ENCODE results near the gene FKBP1A.
"Not testable (repeated sequence)": the region's sequence is repeated elsewhere in the genome, so short reads cannot be mapped to it uniquely, and the experiment has no call there.

Gene FKBP1A

DNA sequence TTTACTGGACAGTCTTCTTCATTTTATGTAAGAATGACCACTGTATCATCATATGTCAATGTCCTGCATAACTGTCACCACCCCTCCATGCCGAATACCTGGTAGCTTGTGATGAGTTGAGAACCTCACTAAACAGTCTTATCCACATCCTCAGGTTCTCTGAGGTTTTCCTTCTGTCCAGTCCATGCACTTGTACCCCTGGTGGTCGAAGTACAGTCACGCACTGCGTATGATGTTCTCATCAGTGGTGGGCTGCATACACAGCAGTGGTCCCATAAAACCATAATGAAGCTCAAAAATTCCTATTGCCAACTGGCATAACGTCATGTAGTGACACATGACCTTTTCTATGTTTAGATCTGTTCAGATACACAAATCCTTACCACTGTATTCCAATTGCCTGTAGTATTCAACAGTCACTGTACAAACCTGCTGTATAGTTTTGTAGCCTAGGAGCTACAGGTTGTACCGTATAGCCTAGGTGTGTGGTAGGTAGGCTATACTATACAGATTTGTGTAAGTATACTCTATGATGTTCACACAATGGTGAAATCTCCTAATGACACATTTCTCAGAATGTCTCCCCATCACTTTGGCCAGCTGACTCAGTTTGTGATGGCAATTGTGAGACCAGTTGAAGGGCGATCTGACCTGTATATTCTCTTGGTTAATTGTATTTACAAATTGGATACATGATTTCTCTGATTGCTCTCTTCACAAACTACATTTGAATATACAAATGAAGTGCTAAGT, 32.6 kb downstream of the FKBP1A start:
- DNase-seq: no peak

DNA sequence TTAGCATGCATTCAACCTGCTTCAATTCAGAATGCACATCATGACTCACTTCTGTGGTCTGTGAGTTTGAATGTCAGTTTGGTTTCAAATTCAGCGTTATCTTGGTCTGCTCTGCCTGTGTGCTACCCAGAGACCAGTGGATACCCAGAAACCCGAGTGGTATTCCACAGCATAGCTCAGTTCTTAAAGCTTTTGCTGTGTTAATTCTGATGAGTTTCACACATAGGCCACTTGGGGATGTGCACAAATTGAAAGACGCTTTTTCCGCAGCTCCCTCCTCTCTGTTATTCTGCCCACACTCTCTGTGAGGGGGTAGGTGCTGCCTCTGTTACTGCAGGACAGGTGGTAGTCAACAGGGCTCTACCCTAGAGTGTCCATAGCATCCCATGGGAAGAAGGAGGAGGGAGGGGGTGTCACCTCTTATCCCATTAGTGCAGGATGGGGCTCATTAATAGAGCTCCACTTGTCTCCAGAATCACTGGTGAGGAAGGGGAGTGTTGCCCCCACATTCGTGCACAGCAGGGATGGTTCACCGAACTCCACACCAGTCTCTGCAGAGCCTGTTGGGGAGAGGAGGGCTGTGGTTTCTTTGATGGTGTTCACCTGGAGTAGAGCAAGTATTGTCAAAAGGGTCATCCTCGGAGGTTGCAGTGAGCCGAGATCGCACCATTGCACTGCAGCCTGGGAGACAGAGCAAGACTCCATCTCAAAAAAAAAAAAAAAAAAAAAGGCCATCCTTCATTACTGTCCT, 34.8 kb downstream of the FKBP1A start:
- DNase-seq: no peak

DNA sequence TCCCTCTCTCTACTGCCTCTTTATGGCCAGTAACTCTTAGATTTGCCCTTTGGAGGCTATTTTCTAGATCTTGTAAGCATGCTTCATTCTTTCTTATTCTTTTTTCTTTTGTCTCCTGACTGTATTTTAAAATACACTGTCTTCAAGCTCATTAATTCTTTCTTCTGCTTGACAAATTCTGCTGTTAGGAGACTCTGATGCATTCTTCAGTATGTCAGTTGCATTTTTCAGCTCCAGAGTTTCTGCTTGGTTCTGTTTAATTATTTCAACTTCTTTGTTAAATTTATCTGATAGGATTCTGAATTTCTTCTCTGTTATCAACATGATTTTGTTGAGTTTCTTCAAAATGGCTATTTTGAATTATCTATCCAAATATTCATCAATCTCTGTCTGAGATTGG, 38.9 kb downstream of the FKBP1A start:
- no peak for DNase-seq

DNA sequence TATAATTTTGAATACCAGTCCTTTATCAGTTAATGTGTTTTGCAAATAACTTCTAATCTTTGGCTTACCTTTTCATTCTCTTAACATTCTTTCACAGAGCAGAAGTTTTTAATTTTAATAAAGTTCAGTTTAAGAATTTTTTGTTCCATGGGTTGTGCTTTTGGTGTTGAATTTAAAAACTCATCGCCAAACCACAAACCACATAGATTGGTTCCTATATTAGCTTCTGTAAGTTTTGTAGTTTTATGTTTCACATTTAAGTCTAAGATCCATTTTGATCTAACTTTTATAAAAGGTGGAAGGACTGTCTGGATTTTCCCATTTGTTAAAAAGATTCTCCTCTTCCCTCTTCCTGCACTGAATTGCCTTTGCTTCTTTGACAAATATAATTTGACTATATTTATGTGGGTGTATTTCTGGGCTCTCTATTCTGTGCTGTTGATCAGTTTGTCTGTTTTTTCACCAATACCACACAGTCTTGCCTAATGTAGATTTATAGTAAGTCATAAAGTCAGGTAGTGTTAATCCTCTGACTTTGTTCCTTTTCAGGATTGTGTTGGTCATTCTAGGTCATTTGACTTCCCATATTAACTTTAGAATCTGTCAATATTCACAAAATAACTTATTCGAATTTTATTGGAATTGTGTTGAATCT, 46.4 kb downstream of the FKBP1A start:
- no peak for DNase-seq

DNA sequence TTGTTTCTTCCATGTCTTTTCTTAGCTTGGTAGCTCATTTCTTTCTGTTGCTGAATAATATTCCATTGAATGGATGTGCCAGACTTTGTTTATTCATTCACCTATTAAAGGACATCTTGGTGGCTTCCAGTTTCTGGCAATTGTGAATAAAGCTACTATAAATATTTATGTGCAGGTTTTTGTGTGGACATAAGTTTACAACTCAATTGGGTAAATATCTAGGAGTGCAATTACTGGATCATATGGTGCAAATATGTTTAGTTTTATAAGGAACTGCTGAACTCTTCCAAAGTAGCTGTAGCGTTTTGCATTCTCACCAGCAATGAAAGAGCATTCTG, 47.1 kb downstream of the FKBP1A start:
- no peak for DNase-seq

DNA sequence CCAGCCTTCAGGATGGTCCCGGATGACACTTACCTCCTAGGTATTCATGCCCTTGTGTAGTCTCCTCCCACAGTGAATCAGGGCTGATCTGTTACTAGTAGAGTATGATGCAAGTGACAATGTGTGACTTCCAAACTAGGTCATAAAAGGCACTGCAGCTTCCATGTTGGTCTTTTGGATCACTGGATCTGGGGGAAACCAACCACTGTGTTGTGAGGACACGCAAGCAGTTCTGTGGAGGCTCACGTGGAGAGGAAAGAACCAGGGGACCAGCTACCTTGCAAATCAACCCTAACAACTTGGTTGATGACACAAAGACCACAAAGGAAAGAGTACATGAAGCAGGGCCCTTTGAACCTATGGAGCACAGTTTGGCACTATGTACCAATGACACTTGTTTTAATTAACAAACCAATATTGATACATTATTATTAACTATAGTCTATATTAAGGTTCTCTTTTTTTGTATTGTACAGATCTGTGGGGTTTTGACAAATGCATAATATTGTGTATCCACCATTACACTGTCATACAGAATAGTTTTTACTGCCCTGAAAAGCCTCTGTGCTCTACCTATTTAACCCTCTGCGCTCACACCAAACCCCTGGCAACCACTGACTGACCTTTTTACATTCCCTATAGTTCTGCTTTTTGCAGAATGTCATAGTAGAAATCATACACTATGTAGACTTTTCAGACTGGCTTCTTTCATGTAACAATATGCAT, 47.7 kb downstream of the FKBP1A start:
- no peak for DNase-seq

DNA sequence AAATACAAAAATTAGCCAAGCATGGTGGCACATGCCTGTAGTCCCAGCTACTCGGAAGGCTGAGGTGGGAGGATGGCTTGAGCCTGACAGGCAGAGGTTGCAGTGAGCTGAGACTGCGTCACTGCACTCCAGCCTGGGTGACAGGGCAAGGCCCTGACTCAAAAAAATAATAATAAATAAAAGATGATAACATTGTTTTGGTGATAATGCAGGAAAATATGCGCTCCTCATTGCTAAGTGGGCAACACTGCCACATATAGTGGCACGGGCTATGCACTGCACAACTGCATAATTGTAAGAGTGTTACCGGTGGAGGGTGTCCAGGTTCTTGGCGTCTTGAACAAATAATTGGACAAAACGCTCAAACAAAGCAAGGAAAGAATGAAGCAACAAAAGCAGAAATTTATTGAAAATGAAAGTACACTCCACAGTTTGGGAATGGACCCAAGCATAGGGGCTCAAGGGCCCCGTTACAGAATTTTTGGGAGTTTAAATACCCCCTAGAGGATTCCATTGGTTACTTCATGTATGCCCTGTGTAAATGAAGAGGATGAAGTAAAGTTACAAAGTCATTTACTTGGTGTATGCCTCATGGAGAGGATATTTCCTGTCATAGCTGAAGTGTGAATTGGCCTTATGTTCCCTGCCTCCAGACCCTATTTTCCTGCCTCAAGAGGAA, 49.3 kb downstream of the FKBP1A start:
- DNase-seq: not testable (repeated sequence)

DNA sequence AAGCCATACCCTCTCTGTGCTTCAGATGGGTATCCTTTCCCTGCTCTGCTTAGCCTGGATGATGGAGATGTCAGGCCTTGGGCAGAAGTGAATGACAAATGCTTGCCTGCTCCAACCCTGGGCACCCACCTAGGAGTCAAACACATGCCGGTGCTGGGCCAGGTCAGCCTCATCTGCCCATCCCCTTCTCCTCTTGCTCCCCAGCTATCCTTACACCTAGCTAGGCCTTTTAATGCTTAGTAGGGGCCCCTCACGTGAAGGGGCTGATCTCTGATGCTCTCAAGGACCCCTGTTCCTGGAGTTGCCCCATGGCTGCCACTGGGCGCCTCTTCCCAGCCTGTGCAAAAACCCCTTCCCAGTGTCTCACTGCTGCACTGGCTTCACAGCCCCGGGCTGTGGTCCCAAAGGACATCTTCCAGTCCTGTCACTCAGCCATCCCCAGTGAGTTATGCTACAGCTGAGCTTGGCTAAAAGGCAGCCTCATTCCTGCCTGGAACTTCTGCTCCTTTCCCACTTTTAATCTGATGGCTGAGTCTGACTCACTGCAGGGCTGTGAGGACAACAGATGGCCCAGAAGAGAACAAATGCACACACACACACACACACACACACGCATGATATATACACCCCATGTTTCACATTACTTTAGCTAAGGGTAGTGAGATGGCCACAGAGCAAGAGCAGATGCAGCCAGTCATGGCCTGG, 51.1 kb downstream of the FKBP1A start:
- no peak for DNase-seq

DNA sequence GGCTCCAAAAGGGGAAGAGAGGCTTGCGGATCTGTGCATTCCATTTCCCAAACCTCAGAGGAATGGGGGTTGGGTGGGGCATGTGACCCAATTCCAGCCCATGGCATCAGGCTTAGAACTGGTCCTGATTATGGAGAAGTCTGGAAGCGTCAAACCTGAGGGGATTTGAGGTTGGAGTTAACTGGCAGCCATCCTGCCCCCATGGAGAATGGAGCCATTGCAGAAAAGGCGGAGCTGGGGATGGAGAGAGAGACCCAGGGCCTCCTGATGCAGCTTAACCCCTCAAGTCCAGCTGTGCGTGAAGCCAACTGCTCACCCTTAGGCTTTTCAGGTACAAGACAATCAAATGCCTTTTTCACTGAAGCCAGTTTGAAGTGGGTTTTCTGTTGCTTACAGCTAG, 54.1 kb downstream of the FKBP1A start:
- no peak for DNase-seq

DNA sequence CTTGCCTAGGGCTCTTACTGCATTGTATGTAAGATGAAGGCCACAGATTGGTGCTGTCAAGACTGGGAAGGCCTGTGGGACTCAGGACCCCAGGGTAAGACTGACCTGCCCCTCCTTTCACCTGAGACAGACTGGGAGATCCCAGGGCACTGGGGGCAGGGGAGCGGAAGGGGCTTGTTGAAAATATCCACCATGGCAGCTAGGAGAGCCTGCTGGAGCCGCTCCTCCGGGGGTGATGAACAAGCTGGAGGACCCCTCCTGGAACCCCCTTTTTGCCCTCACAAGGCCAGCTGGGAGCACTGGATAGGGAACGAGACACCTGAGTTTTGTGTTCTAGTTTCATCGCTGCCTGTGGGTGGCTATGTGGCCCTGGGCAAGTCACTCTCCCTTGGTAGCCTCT, 54.8 kb downstream of the FKBP1A start:
- no peak for DNase-seq

DNA sequence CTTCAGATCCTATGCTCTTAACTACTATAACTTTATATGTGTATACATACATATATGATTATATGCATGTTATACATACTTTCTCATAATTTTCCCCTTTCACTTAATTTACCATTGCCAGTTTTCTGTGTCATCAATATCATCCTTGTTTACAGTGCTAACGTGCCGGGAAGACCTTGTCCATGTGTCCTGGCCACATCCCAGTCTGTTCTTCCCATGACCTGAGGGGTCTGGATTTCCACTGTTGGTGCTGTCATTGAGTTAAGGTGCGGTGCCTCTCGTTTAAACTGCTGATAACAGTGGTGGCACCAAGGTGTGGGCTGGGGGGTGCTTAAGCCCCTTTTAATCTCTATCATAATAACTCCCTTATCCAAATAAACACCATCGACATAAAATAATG, 55.4 kb downstream of the FKBP1A start:
- no peak for DNase-seq

DNA sequence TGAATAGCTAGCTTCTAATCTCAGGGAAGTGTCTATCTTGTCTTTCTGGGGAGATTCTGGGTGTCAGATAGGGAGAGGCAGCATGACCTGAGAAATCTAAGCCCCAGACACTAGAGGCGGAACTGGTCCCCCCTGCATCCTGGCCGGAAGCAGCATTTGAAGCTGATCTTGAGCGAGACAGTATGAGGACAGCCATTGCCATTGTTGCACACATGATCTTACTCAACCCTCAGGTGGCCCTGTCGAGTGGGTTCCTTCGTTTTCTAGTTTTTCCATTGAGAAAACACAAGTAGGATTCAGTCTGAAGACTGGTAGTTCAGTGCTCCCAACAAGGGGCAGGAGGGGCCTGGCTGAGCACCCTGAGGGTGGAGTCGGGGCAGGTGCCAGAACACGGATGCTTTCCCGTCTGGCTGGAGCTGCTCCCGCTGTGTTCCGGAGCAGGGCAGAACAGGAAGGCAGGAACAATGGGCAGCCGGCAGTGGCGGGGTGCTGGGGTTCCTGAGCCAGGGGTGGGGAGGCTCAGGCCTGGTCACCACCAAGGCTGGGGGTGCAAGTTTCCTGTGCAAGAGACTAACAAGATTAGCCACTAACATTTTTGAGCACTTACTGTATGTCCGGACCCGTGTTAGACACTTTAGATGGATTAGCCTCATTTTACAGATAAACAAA, 56.0 kb downstream of the FKBP1A start:
- DNase-seq: peak; percentile 46

DNA sequence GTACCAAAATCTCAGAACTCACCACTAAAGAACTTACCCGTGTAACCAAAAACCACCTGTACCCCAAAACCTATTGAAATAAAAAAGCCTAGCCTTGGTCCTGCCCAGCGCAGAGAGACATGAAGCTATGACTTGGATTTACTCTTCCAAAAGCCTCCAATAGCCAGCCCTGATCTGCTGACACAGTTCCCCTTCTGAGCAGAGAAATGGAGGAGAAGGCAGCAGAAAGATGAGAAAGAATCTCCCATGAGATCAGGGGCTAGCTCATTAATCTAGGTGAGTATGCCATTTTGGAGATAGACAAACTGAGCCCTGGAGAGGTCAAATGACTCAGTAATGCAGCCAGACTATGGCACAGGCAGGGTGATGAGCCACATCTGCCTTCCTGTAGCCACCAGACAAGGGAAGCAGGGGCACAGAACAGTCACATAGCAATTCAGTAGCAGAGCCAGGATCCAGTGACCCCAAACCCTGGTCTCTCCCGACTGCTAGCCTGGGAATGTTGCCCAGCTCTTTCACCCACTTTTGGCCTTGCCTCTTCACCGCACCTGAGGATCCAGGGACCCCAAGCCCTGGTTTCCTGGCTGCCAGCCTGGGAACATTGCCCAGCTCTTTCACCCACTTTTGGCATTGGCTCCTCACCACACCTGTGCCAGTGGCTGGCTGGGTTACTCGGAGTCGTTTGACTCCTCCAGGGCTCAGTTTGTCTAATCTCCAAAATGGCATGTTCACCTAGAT, 56.7 kb downstream of the FKBP1A start:
- no peak for DNase-seq

DNA sequence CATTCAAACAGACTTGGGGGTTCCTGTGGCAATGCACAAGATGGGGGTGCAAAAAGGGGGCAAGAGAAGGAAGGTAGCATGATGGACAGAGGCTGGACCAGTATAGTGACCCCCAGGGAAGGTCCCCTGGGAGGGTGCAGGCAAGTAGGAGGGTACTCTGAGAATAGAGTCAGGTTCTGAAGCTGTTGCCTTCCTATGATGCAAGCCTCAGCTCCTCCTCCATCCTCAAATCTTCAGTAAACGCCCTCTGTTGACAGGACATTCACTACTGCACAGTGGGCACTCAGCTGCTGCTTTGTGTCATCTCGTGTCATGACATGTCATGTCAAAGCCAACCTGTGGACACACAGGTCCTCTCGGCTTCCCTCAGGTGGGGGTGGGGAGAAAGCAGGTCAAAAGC, 58.1 kb downstream of the FKBP1A start:
- no peak for DNase-seq

DNA sequence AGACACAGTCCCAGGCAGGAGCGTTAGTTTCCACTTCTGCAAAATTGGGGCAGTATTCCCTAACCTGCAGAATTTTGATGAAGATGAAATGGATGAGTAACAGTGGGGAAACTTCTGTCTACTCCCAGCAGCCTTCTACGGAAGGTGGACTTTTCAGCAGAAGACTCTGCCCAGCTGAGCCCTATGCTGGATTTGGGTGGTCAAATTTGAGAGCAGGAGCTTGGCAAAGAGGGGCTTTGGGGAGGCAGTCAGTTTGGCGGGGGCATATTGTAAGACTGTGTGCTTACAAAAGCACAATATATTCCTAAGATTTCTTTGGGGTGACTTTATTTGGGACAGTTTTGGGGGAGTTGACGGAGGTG, 58.5 kb downstream of the FKBP1A start:
- DNase-seq: no peak

DNA sequence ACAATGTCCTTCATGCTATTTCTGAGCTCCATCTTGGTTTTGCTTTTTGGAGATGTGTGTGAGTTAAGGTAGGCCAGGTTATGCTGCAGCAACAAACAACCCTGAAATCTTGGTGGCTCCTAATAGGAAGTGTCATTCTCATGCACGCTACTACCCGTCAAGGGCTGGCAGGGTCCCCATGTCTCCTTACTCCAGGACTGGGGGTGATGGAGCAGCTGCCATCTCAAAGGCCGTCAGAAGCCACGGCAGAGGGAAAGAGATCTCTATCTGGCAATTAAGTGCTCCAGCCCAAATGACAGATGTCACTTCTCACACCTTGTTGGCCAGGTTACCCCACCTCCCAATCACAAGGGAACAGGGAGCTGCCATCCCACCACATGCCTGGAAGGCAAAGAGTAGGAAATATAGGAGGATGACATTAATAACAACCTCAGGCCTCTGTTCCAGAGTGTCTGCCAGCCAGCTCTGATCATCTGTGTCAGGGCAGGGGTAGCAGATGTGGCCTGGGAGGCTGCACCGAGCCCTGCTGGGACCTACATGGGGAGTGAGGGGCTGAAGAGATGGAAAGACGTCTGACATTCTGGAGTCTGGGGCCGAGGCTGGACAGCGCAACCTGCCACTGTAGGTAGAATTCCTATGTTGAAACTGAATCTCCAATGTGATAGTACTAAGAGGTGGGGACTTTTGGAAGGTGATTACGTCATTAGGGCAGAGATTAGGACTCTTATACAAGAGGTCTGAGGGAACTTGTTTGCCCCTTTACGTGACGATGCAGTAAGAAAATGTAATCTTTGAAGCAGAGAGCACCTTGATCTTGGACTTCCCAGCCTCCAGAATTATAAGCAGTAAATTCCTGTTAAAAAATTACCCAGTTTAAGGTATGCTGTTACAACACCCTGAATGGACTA, 59.1 kb downstream of the FKBP1A start:
- DNase-seq: no peak

DNA sequence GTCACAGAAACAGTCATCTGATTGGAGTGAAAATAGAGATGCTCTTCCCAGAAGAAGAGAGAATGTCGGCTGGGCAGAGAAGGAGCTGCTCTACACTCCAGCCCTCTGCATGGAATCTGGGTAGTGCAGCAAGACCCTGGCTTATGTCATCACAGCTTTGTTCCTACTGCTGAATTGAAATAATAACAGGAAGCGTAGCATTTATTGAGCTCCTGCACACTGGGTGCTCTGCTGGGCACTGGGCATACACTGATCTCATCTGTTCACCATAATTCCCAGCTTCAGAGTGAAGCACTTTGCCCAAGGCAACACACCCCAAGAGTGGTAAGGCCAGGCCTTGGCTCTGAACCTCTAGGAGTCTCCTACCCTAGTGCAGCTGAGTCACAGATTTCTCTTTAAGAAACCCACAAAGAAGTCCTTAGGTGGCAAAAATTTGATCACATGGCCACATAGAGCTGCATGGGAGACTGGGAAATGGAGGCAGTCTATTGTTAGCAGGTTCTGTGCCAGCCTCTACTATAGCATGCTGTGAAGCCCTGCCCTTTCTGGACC, 60.0 kb downstream of the FKBP1A start:
- no peak for DNase-seq

DNA sequence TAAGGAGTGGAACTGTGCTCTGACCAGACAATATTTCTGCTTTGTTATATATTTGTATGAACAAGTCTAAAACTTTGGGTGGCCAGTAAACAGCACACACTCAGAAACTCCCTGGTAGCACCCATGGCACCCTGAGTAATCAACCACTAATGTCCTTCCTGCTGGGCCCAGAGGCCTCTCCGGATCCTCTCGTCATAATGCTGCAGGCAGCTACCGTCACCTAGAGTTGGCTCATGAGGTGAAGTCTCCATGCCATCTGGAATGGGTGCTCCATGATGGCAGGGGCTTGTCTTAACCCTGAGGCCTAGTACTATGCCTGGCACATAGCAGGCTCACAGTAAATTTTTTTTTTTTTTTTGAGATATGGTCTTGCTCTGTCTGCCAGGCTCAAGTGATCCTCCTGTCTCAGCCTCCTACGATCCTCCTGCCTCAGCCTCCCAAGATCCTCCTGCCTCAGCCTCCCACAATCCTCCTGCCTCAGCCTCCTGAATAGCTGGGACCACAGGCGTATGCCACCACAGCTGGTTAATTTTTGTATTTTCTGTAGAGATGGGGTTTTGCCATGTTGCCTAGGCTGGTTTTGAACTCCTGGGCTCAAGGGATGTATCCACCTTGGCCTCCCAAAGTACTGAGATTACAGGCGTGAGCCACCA, 60.9 kb downstream of the FKBP1A start:
- DNase-seq: no peak

DNA sequence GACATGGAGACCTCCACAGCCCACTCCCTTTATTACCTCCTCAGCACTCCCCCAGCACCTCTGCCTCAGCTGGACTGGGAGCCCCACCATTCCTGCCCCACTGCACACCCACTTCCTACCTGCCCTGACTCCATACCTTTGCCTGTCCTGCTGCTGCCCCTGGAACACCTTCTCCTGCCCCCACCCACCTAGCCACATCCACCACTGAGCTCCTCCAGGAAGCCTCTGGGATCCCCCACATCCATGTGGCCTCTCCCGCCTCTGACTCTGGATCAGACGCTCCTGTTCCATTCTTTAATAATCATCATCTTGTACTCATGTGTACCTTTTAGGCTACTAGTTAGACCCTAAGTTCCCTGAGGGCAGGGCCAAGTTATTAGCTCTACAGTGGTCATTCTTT, 61.8 kb downstream of the FKBP1A start:
- no peak for DNase-seq
